Measurements from ENCODE around the gene FCHSD1. TPM values are rescaled to one million over a fixed set of nuclear protein-coding genes. Genes with fewer than 3 reads are reported as not detected.

The FCHSD1 gene
- total RNA-seq, 2 experiments from 2014 or later: 69.8 to 71.8 TPM

Other genes starting within 250 kb of the FCHSD1 start
- gene PCDHGA9, start 248.6 kb downstream of the FCHSD1 start, total RNA-seq: not detected
- not detected for gene PCDHGB6, start 243.4 kb downstream of the FCHSD1 start, total RNA-seq
- gene PCDHGA10, start 238.4 kb downstream of the FCHSD1 start, total RNA-seq: under 1 TPM in 1 of 2 experiments, not detected in 1; 0.05 TPM
- gene PCDHGB7, start 233.7 kb downstream of the FCHSD1 start, total RNA-seq: under 1 TPM in 1 of 2 experiments, not detected in 1; 0.08 TPM
- gene PCDHGA11, start 230.4 kb downstream of the FCHSD1 start, total RNA-seq: not detected
- gene PCDHGA12, start 220.9 kb downstream of the FCHSD1 start, total RNA-seq: not detected
- gene PCDHGC3, start 175.5 kb downstream of the FCHSD1 start, total RNA-seq: not detected
- gene PCDHGC4, start 166.4 kb downstream of the FCHSD1 start, total RNA-seq: not detected
- gene PCDHGC5, start 162.3 kb downstream of the FCHSD1 start, total RNA-seq: not detected
- 100 to 1,000 TPM; 317 to 323 TPM for gene DIAPH1, start 32.4 kb downstream of the FCHSD1 start, total RNA-seq
- 10 to 100 TPM; 72.0 to 77.9 TPM for gene HDAC3, start 14.6 kb downstream of the FCHSD1 start, total RNA-seq
- gene RELL2, start 14.4 kb downstream of the FCHSD1 start, total RNA-seq: 10 to 100 TPM; 18.8 to 19.4 TPM
- gene ARAP3, start 30.8 kb upstream of the FCHSD1 start, total RNA-seq: 10 to 100 TPM; 13.6 to 13.9 TPM
- gene PCDH1, start 227.0 kb upstream of the FCHSD1 start, total RNA-seq: not detected

Measured in activated CD4-positive, alpha-beta memory T cell treated with anti-CD3 and anti-CD28 coated beads, Interleukin-2, amount 10 ng/mL, durations not matched to agents 7 days and 5 days (primary cell).